Skin epidermis (tissue), 12 donors: ENCODE results near the gene PTPRJ.

Source experiments
- H3K27ac ChIP-seq, 21 experiments: fragments of 200-600 bp; sonication (generic) in 11 of 21; one replicate each; pipeline ENCODE4 v1.5.0; 2020; ENCODE audit warnings: mild to moderate bottlenecking in 3 of 21, inconsistent platforms in 2 of 21, moderate library complexity in 2 of 21
- H3K4me3 ChIP-seq, 7 experiments: fragments of 200-600 bp; sonication (generic) in 2 of 7; one replicate each; pipeline ENCODE4 v1.5.0; 2020; ENCODE audit warnings: inconsistent platforms in 2 of 7, mild to moderate bottlenecking in 2 of 7, moderate library complexity in 1 of 7

The PTPRJ gene

GRCh38 chr11:47992959-47993820 is 12.8 kb downstream of the PTPRJ start:
- no peak overlapping the region for H3K27ac ChIP-seq
- no peak overlapping the region for H3K4me3 ChIP-seq

- no peak overlapping the region for H3K4me3 ChIP-seq
- no peak overlapping the region for H3K27ac ChIP-seq
Measured at GRCh38 chr11:47994417-47994816, 14.1 kb downstream of the PTPRJ start.

- no peak overlapping the region for H3K4me3 ChIP-seq
- no peak overlapping the region for H3K27ac ChIP-seq
Measured at GRCh38 chr11:47995360-47995769, 15.0 kb downstream of the PTPRJ start.

GRCh38 chr11:47997063-47998053 is 17.0 kb downstream of the PTPRJ start:
- peak overlapping the region in 2 of 21 experiments; percentile 4 to 36 for H3K27ac ChIP-seq

GRCh38 chr11:47998345-47998732 is 18.0 kb downstream of the PTPRJ start:
- Histone ChIP-seq H3K27ac (peak overlapping the region in 3 of 21 experiments; percentile 11 to 88 (median 64)), H3K4me3 (no peak overlapping the region)

More at GRCh38 chr11:47997063-47998053, 17.0 kb downstream of the PTPRJ start:
- H3K4me3 ChIP-seq: no peak overlapping the region

- Histone ChIP-seq H3K27ac (peak overlapping the region in 9 of 21 experiments; percentile 10 to 89 (median 64)), H3K4me3 (no peak overlapping the region)
Measured at GRCh38 chr11:47998733-47999359, 18.5 kb downstream of the PTPRJ start.

GRCh38 chr11:48000432-48000831 is 20.1 kb downstream of the PTPRJ start:
- peak overlapping the region in 9 of 21 experiments; percentile 2 to 89 (median 64) for H3K27ac ChIP-seq
- no peak overlapping the region for H3K4me3 ChIP-seq

- Histone ChIP-seq H3K4me3 (no peak overlapping the region), H3K27ac (peak overlapping the region in 13 of 21 experiments; percentile 23 to 90 (median 71))
Measured at GRCh38 chr11:48001438-48002021, 21.2 kb downstream of the PTPRJ start.

- Histone ChIP-seq H3K4me3 (no peak overlapping the region), H3K27ac (peak overlapping the region in 17 of 21 experiments; percentile 0 to 90 (median 70))
Measured at GRCh38 chr11:48002561-48002960, 22.2 kb downstream of the PTPRJ start.

GRCh38 chr11:48003926-48004325 is 23.6 kb downstream of the PTPRJ start:
- no peak overlapping the region for H3K4me3 ChIP-seq
- peak overlapping the region in 12 of 21 experiments; percentile 9 to 90 (median 52) for H3K27ac ChIP-seq

GRCh38 chr11:48004456-48004855 is 24.1 kb downstream of the PTPRJ start:
- Histone ChIP-seq H3K4me3 (no peak overlapping the region), H3K27ac (peak overlapping the region in 13 of 21 experiments; percentile 9 to 90 (median 50))

GRCh38 chr11:48005136-48005535 is 24.8 kb downstream of the PTPRJ start:
- peak overlapping the region in 13 of 21 experiments; percentile 13 to 90 (median 75) for H3K27ac ChIP-seq

GRCh38 chr11:48005831-48006270 is 25.5 kb downstream of the PTPRJ start:
- Histone ChIP-seq H3K4me3 (no peak overlapping the region), H3K27ac (peak overlapping the region in 19 of 21 experiments; percentile 12 to 90 (median 66))

More at GRCh38 chr11:48005136-48005535, 24.8 kb downstream of the PTPRJ start:
- H3K4me3 ChIP-seq: no peak overlapping the region

- Histone ChIP-seq H3K27ac (peak overlapping the region in 18 of 21 experiments; percentile 12 to 90 (median 68)), H3K4me3 (no peak overlapping the region)
Measured at GRCh38 chr11:48006301-48006992, 26.1 kb downstream of the PTPRJ start.

GRCh38 chr11:48007677-48008076 is 27.3 kb downstream of the PTPRJ start:
- H3K27ac ChIP-seq: peak overlapping the region in 12 of 21 experiments; percentile 5 to 90 (median 68)
- no peak overlapping the region for H3K4me3 ChIP-seq

GRCh38 chr11:48008951-48009270 is 28.6 kb downstream of the PTPRJ start:
- Histone ChIP-seq H3K4me3 (no peak overlapping the region), H3K27ac (peak overlapping the region in 7 of 21 experiments; percentile 11 to 90 (median 23))

- peak overlapping the region in 13 of 21 experiments; percentile 12 to 85 (median 69) for H3K27ac ChIP-seq
- H3K4me3 ChIP-seq: no peak overlapping the region
Measured at GRCh38 chr11:48011102-48011797, 30.9 kb downstream of the PTPRJ start.
